Astrocyte (in vitro differentiated cells and primary cell): ENCODE measurements around the gene RAB5B. TPM values are rescaled to one million over a fixed set of nuclear protein-coding genes. Genes with fewer than 3 reads are reported as not detected.

Experiments used
- DNase-seq: peaks from one replicate; pipeline ENCODE4 v3.0.0-alpha.2; 2010; ENCODE audit warnings: low read depth
- FAIRE-seq: peaks from 2 replicates; lab custom pipeline; 2011; peaks lifted over from hg19 to GRCh38; lab: Jason Lieb, UNC
- H2AFZ ChIP-seq: 2 replicates; pipeline ENCODE4 v1.6.0; 2012; ENCODE audit warnings: low read depth, low read length, inconsistent platforms
- H3K27ac ChIP-seq: 2 replicates; pipeline ENCODE4 v1.5.1; 2011; ENCODE audit warnings: low read depth, low read length, inconsistent platforms
- H3K27me3 ChIP-seq: 2 replicates; pipeline ENCODE4 v1.6.0; 2011; ENCODE audit warnings: low read length, inconsistent platforms; ENCODE audit not compliant: insufficient read depth
- H3K36me3 ChIP-seq: 2 replicates; pipeline ENCODE4 v1.5.1; 2011; ENCODE audit warnings: low read length, inconsistent platforms; ENCODE audit not compliant: insufficient read depth
- H3K4me1 ChIP-seq: 2 replicates; pipeline ENCODE4 v1.5.1; 2011; ENCODE audit warnings: low read length, inconsistent platforms; ENCODE audit not compliant: insufficient read depth
- H3K4me2 ChIP-seq: 2 replicates; pipeline ENCODE4 v1.6.0; 2012; ENCODE audit warnings: low read length, inconsistent platforms
- H3K4me3 ChIP-seq: 2 replicates; pipeline ENCODE4 v1.5.1; 2011; ENCODE audit warnings: low read depth, mild to moderate bottlenecking, low read length, inconsistent platforms; ENCODE audit not compliant: insufficient read depth
- H3K79me2 ChIP-seq: 2 replicates; pipeline ENCODE4 v1.6.0; 2012; ENCODE audit warnings: mild to moderate bottlenecking, low read length, inconsistent platforms; ENCODE audit not compliant: insufficient read depth
- H3K9ac ChIP-seq: 2 replicates; pipeline ENCODE4 v1.6.0; 2012; ENCODE audit warnings: mild to moderate bottlenecking, low read length, inconsistent platforms
- H3K9me3 ChIP-seq: 2 replicates; pipeline ENCODE4 v1.5.1; 2012; ENCODE audit warnings: low read depth, mild to moderate bottlenecking, low read length, inconsistent platforms; ENCODE audit not compliant: insufficient read depth
- H4K20me1 ChIP-seq: 2 replicates; pipeline ENCODE4 v1.6.0; 2012; ENCODE audit warnings: low read length, inconsistent platforms; ENCODE audit not compliant: insufficient read depth
- H3K27ac Mint-ChIP-seq: one replicate; pipeline ENCODE4 v1.8.0; 2021; ENCODE audit warnings: mild to moderate bottlenecking, mixed read lengths; ENCODE audit not compliant: unreplicated experiment
- H3K27me3 Mint-ChIP-seq: one replicate; pipeline ENCODE4 v1.8.0; 2021; ENCODE audit warnings: low read depth, mixed read lengths; ENCODE audit not compliant: unreplicated experiment
- H3K36me3 Mint-ChIP-seq: one replicate; pipeline ENCODE4 v1.8.0; 2021; ENCODE audit warnings: low read depth, mixed read lengths; ENCODE audit not compliant: unreplicated experiment
- H3K4me1 Mint-ChIP-seq: one replicate; pipeline ENCODE4 v1.8.0; 2021; ENCODE audit warnings: low read depth, mixed read lengths; ENCODE audit not compliant: unreplicated experiment
- H3K4me3 Mint-ChIP-seq: one replicate; pipeline ENCODE4 v1.8.0; 2021; ENCODE audit warnings: mild to moderate bottlenecking, moderate library complexity, mixed read lengths; ENCODE audit not compliant: unreplicated experiment
- H3K9me3 Mint-ChIP-seq: one replicate; pipeline ENCODE4 v1.8.0; 2021; ENCODE audit warnings: mild to moderate bottlenecking, mixed read lengths; ENCODE audit not compliant: unreplicated experiment
- EZH2 ChIP-seq: IDR thresholded peaks from 2 replicates; pipeline ENCODE4 v1.6.1; 2012; ENCODE audit warnings: mild to moderate bottlenecking, low read length, inconsistent platforms; ENCODE audit not compliant: insufficient read depth
- total RNA-seq: library from RNA; stranded (reverse); gene quantifications from 2 replicates; pipeline ENCODE4 v1.2.1, GENCODE V29; 2021
- TF ChIP-seq, protein P1 (sequence below): IDR thresholded peaks from 2 replicates; pipeline ENCODE4 v1.5.1; 2011; ENCODE audit warnings: low read depth, mild to moderate bottlenecking, inconsistent platforms, low read length, moderate library complexity; ENCODE audit not compliant: insufficient read depth

The RAB5B gene
- total RNA-seq, 1 donor from 2014 or later = 127 TPM

DNA sequence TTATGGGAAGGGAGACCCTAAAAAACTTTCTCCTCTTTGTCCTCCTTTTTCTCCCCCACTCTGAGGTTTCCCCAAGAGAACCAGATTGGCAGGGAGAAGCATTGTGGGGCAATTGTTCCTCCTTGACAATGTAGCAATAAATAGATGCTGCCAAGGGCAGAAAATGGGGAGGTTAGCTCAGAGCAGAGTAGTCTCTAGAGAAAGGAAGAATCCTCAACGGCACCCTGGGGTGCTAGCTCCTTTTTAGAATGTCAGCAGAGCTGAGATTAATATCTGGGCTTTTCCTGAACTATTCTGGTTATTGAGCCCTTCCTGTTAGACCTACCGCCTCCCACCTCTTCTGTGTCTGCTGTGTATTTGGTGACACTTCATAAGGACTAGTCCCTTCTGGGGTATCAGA, 63.3 kb downstream of the RAB5B start:
- Histone ChIP-seq H3K4me3 (no peak overlapping the region), H3K36me3 (peaks cover 4% of the 10 kb centered on the region), H2AFZ (no peak overlapping the region), H3K9ac (no peak overlapping the region), H3K27me3 (no peaks in the 10 kb centered on the region), H3K79me2 (peaks cover 6% of the 10 kb centered on the region), H4K20me1 (peaks cover 1% of the 10 kb centered on the region), H3K9me3 (no peaks in the 10 kb centered on the region), H3K27ac (no peak overlapping the region), H3K4me2 (no peak overlapping the region), H3K4me1 (peaks cover 7% of the 10 kb centered on the region)
- FAIRE-seq = no peak
- peaks cover 14% of the 10 kb centered on the region for H3K36me3 Mint-ChIP-seq
- no peaks in the 10 kb centered on the region for H3K9me3 Mint-ChIP-seq
- H3K27ac Mint-ChIP-seq = no peak overlapping the region
- no peak overlapping the region for H3K4me3 Mint-ChIP-seq
- no peak for TF ChIP-seq EZH2
- TF ChIP-seq, protein P1, sequence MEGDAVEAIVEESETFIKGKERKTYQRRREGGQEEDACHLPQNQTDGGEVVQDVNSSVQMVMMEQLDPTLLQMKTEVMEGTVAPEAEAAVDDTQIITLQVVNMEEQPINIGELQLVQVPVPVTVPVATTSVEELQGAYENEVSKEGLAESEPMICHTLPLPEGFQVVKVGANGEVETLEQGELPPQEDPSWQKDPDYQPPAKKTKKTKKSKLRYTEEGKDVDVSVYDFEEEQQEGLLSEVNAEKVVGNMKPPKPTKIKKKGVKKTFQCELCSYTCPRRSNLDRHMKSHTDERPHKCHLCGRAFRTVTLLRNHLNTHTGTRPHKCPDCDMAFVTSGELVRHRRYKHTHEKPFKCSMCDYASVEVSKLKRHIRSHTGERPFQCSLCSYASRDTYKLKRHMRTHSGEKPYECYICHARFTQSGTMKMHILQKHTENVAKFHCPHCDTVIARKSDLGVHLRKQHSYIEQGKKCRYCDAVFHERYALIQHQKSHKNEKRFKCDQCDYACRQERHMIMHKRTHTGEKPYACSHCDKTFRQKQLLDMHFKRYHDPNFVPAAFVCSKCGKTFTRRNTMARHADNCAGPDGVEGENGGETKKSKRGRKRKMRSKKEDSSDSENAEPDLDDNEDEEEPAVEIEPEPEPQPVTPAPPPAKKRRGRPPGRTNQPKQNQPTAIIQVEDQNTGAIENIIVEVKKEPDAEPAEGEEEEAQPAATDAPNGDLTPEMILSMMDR = no peak
- H3K27me3 Mint-ChIP-seq = no peaks in the 10 kb centered on the region
- no peak for DNase-seq
- H3K4me1 Mint-ChIP-seq = peaks cover 2% of the 10 kb centered on the region

DNA sequence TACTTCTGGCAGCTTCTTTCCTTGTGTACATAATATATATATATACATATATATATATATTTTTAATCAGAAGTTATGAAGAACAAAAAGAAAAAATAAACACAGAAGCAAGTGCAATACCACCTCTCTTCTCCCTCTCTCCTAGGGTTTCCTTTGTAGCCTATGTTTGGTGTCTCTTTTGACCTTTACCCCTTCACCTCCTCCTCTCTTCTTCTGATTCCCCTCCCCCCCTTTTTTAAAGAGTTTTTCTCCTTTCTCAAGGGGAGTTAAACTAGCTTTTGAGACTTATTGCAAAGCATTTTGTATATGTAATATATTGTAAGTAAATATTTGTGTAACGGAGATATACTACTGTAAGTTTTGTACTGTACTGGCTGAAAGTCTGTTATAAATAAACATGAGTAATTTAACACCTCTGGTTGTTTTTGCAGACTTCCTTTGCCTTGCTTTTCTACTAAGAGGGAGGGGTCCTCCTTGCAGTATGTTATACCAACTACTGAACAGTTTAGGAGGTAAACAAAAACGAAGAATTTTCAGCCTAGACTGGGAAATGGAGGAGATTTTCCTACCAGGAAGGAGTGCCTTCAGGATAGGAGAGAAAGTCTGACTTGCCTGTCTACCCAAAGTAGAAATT, 64.3 kb downstream of the RAB5B start:
- H3K4me2 ChIP-seq = no peak overlapping the region
- H3K79me2 ChIP-seq = peaks cover 16% of the 10 kb centered on the region
- no peaks in the 10 kb centered on the region for H3K27me3 Mint-ChIP-seq
- H3K27me3 ChIP-seq = no peaks in the 10 kb centered on the region
- peaks cover 2% of the 10 kb centered on the region for H3K4me1 Mint-ChIP-seq
- peaks cover 6% of the 10 kb centered on the region for H3K36me3 Mint-ChIP-seq
- peaks cover 11% of the 10 kb centered on the region for H3K4me1 ChIP-seq
- no peak overlapping the region for H3K9ac ChIP-seq
- H4K20me1 ChIP-seq = peaks cover 11% of the 10 kb centered on the region
- no peaks in the 10 kb centered on the region for H3K9me3 ChIP-seq
- no peak for TF ChIP-seq EZH2
- TF ChIP-seq, protein P1 = no peak
- FAIRE-seq (no peak), DNase-seq (no peak)
- no peak overlapping the region for H3K27ac Mint-ChIP-seq
- H3K36me3 ChIP-seq = peaks cover 7% of the 10 kb centered on the region
- H3K4me3 Mint-ChIP-seq = no peak overlapping the region
- no peak overlapping the region for H3K27ac ChIP-seq
- no peaks in the 10 kb centered on the region for H3K9me3 Mint-ChIP-seq
- no peak overlapping the region for H3K4me3 ChIP-seq
- no peak overlapping the region for H2AFZ ChIP-seq

DNA sequence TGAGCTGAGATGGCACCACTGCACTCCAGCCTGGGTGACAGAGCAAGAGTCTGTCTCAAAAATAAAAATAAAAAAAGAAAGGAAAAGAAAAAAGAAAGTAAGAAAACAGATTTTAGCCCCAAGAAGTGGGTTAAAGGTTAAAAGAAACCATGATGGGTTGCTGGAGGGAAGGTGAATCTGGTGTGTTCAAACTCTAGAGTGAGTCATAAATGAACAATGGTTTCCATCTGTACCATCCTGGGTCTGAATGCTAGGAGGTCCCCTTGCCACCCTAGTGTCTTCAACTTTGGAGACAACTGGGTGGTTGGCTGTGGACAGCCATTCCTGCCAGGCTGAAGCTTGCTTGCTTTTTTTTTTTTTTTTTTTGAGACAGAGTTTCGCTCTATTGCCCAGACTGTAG, 66.3 kb downstream of the RAB5B start:
- H3K27ac Mint-ChIP-seq = no peak overlapping the region
- H3K9ac ChIP-seq = no peak overlapping the region
- H3K27me3 Mint-ChIP-seq = no peaks in the 10 kb centered on the region
- no peak overlapping the region for H3K27ac ChIP-seq
- no peaks in the 10 kb centered on the region for H3K9me3 Mint-ChIP-seq
- H3K4me1 ChIP-seq = peaks cover 17% of the 10 kb centered on the region
- no peak overlapping the region for H2AFZ ChIP-seq
- peaks cover 32% of the 10 kb centered on the region for H3K79me2 ChIP-seq
- no peaks in the 10 kb centered on the region for H3K27me3 ChIP-seq
- peaks cover 10% of the 10 kb centered on the region for H3K4me1 Mint-ChIP-seq
- H3K4me3 Mint-ChIP-seq = no peak overlapping the region
- H3K4me2 ChIP-seq = no peak overlapping the region
- peaks cover 23% of the 10 kb centered on the region for H3K36me3 ChIP-seq
- TF ChIP-seq, protein P1 = no peak
- no peak for TF ChIP-seq EZH2
- FAIRE-seq = no peak
- H3K9me3 ChIP-seq = no peaks in the 10 kb centered on the region
- peaks cover 5% of the 10 kb centered on the region for H3K36me3 Mint-ChIP-seq
- no peak for DNase-seq
- H4K20me1 ChIP-seq = peaks cover 28% of the 10 kb centered on the region
- no peak overlapping the region for H3K4me3 ChIP-seq
